ENCODE measurements around the gene CDHR2.

GRCh38 chr5:176637556-176637955, 88.4 kb downstream of the CDHR2 start:
- no peak for TF ChIP-seq POLR2AphosphoS5 (IDR thresholded peaks at IDR 0.05; ENCODE audit: low read depth, low read length)
- TF ChIP-seq POLR2A (IDR thresholded peaks at IDR 0.05; ENCODE audit: low read depth, low read length): no peak
- no peak for TF ChIP-seq TAF1 (IDR thresholded peaks at IDR 0.05; ENCODE audit: low read depth, low read length)
- TF ChIP-seq PAX5 (IDR thresholded peaks at IDR 0.05; ENCODE audit: insufficient read depth, low read length, severe bottlenecking): no peak
- TF ChIP-seq SPI1 (IDR thresholded peaks at IDR 0.05; ENCODE audit: low read depth, low read length): no peak
- TF ChIP-seq POU2F2 (IDR thresholded peaks at IDR 0.05; ENCODE audit: low read depth, low read length): no peak

Measured in GM12891 (cell line).